ENCODE data around the gene CRLF3. TPM values are rescaled to one million over a fixed set of nuclear protein-coding genes. Genes with fewer than 3 reads are reported as not detected.
"Not testable (repeated sequence)": the region's sequence is repeated elsewhere in the genome, so short reads cannot be mapped to it uniquely, and the experiment has no call there.

Gene CRLF3
- polyA plus RNA-seq, 1 experiment, result 5.5 TPM

DNA sequence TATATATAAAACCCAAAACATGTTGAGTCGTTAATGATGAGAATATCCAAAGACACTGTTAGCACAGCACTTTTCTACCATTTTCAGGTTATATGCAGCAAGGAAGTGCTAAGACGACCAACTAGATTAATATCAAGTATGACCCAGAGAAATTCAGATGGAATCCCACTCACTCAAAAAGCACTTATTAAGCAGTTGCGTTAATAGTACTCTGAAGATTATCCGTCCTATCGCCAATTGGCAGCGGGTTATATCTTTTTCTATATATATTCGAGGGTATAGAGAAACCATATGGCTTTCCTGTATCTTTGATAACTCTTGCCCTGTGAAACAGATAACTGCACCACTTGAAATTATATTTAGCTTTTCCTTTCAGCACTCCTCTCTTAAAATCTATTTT lies 1.1 kb downstream of the CRLF3 start:
- TF ChIP-seq, protein P1, sequence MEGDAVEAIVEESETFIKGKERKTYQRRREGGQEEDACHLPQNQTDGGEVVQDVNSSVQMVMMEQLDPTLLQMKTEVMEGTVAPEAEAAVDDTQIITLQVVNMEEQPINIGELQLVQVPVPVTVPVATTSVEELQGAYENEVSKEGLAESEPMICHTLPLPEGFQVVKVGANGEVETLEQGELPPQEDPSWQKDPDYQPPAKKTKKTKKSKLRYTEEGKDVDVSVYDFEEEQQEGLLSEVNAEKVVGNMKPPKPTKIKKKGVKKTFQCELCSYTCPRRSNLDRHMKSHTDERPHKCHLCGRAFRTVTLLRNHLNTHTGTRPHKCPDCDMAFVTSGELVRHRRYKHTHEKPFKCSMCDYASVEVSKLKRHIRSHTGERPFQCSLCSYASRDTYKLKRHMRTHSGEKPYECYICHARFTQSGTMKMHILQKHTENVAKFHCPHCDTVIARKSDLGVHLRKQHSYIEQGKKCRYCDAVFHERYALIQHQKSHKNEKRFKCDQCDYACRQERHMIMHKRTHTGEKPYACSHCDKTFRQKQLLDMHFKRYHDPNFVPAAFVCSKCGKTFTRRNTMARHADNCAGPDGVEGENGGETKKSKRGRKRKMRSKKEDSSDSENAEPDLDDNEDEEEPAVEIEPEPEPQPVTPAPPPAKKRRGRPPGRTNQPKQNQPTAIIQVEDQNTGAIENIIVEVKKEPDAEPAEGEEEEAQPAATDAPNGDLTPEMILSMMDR (IDR thresholded peaks at IDR 0.05; ENCODE audit: insufficient read depth, low read depth, low read length), result no peak
- ChIA-PET CTCF (interaction anchor here (0.6 to 0.7 kb wide), 2 partner anchors 13 to 137 kb away, joined by 3 to 4 read pairs; no protein-coding TSS in a partner anchor), POLR2A (interaction anchor here (0.6 kb wide), 1 partner anchor 35 kb away, joined by 11 read pairs; no protein-coding TSS in a partner anchor)

DNA sequence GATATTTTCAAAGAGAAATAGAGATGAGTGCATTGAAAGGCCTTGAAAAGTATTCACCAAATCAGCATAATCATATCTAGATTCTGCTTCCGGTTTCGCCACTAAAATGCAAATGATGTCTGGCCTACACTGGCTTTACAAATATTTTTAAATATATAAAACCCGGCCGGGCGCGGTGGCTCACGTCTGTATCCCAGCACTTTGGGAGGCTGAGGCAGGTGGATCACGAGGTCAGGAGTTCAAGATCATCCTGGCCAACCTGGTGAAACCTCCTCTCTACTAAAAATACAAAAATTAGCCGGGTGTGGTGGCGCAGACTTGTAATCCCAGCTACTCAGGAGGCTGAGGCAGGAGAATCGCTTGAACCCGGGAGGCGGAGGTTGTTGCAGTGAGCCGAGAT lies 1.6 kb downstream of the CRLF3 start:
- CTCF ChIA-PET, result interaction anchor here (0.7 kb wide), 1 partner anchor 11 kb away, joined by 3 read pairs; no protein-coding TSS in a partner anchor

More for the DNA sequence above, 1.1 kb downstream of the CRLF3 start:
- H3K27me3 ChIP-seq (ENCODE audit: control insufficient read depth, insufficient read depth, low read length), result no peaks in the 10 kb centered on the region
- peak overlapping the region; percentile 60 for H3K4me3 ChIP-seq (ENCODE audit: low read depth, low read length)
- no peaks in the 10 kb centered on the region for H3K36me3 ChIP-seq (ENCODE audit: control insufficient read depth, insufficient read depth, low read length)
- DNase-seq (ENCODE audit: low read depth), result no peak

DNA sequence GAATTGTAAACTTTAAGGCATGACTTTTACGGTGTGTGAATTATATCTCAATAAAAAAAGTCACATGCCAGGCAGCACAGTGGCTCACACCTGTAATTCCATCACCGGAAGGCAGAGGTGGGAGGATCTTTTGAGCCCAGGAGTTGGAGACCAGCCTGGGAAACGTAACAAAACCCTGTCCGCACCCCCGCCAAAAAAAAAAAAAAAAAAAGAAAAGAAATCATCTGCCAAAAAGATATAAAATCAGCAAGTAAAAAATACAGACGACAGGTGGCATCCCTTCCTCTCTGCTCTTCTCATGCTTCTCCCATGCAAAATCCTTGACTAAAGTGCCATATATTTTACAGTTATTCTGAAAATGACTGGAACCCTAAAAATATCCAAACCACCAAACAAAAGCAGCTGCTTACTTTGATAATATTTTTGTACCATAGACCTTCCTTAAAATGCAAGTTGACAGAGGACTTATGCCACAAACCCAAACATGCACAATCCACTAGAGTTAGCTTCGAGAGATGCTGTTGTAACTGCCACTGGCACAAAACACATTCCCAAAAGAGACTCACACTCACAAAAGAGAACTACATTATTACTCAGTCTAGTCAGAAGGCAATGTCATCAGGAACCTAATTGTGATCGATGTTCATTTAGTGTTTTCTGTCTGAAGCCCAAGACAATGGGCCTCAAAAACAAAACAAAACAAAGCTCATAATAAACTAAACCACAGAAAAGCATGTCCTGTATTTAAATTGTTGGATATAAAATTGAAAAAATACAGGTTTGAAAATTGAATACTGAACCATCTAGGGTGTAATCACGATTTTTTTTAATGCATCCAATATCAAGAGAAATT lies 2.4 kb downstream of the CRLF3 start:
- no peaks in the 10 kb centered on the region for H3K27me3 ChIP-seq (ENCODE audit: control insufficient read depth, insufficient read depth, low read length)
- H3K4me3 ChIP-seq (ENCODE audit: low read depth, low read length), result no peak overlapping the region
- POLR2A ChIA-PET, result no interaction called here
- CTCF ChIA-PET, result interaction anchor here (0.7 kb wide), 1 partner anchor 10 kb away, joined by 3 read pairs; no protein-coding TSS in a partner anchor
- H3K36me3 ChIP-seq (ENCODE audit: control insufficient read depth, insufficient read depth, low read length), result no peaks in the 10 kb centered on the region
- no peak for DNase-seq (ENCODE audit: low read depth)
- TF ChIP-seq, protein P1 (IDR thresholded peaks at IDR 0.05; ENCODE audit: insufficient read depth, low read depth, low read length), result no peak

More for the DNA sequence above, 1.6 kb downstream of the CRLF3 start:
- POLR2A ChIA-PET; H3K36me3 ChIP-seq (ENCODE audit: control insufficient read depth, insufficient read depth, low read length); H3K27me3 ChIP-seq (ENCODE audit: control insufficient read depth, insufficient read depth, low read length); DNase-seq (ENCODE audit: low read depth); H3K4me3 ChIP-seq (ENCODE audit: low read depth, low read length): not testable (repeated sequence)

DNA sequence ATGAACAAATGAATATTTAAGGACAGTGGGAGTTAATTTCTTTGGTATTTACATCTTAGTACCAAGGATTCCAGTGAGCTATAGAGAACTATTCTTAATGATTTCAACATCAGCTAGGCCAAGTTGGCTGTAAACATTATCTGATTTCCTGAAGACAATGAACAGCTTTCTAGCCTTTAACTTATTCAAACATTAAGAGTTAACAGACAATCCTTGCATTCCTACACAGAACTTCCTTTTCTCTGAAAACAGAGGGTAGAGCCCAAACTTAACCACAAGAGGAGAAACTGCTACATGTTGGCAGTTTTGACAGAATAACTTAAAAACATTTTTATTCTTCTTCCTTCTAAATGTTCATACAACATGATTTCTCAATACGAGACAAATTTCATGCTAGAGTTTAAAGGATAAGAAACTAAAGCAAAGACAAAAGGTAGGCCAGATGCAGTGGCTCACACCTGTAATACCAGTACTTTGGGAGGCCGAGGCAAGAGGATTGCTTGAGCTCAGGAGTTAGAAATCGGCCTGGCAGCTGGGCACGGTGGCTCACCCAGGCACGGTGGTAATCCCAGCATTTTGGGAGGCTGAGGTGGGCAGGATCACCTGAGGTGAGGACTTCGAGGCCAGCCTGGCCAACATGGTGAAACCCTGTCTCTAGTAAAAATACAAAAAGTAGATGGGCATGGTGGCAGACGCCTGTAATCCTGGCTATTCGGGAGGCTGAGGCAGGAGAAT lies 4.4 kb downstream of the CRLF3 start:
- Histone ChIP-seq H3K27me3 (ENCODE audit: control insufficient read depth, insufficient read depth, low read length) (no peaks in the 10 kb centered on the region), H3K36me3 (ENCODE audit: control insufficient read depth, insufficient read depth, low read length) (no peaks in the 10 kb centered on the region), H3K4me3 (ENCODE audit: low read depth, low read length) (no peak overlapping the region)
- no peak for DNase-seq (ENCODE audit: low read depth)
- TF ChIP-seq, protein P1 (IDR thresholded peaks at IDR 0.05; ENCODE audit: insufficient read depth, low read depth, low read length), result no peak
- ChIA-PET POLR2A (interaction anchor here (0.6 kb wide), 1 partner anchor 75 kb away, joined by 15 read pairs; no protein-coding TSS in a partner anchor), CTCF (no interaction called here)

DNA sequence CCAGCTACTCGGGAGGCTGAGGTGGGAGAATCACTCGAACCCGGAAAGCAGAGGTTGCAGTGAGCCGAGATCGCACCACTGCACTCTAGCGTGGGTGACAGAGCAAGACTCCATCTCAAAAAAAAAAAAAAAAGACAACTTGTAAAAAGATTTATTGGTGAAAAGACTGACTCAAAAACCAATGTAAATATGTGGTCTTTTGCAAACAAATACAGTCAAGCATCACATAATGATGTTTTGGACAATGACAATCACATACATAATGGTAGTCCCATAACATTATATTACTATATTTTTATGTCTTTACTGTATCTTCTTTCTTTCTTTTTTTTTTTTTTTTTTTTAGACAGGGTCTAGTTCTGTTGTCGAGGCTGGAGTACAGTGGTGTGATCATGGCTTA lies 8.3 kb downstream of the CRLF3 start:
- CTCF ChIA-PET, result no interaction called here
- no peak for DNase-seq (ENCODE audit: low read depth)
- POLR2A ChIA-PET, result no interaction called here
- Histone ChIP-seq H3K27me3 (ENCODE audit: control insufficient read depth, insufficient read depth, low read length) (no peaks in the 10 kb centered on the region), H3K36me3 (ENCODE audit: control insufficient read depth, insufficient read depth, low read length) (no peaks in the 10 kb centered on the region), H3K4me3 (ENCODE audit: low read depth, low read length) (no peak overlapping the region)
- TF ChIP-seq, protein P1 (IDR thresholded peaks at IDR 0.05; ENCODE audit: insufficient read depth, low read depth, low read length), result no peak

DNA sequence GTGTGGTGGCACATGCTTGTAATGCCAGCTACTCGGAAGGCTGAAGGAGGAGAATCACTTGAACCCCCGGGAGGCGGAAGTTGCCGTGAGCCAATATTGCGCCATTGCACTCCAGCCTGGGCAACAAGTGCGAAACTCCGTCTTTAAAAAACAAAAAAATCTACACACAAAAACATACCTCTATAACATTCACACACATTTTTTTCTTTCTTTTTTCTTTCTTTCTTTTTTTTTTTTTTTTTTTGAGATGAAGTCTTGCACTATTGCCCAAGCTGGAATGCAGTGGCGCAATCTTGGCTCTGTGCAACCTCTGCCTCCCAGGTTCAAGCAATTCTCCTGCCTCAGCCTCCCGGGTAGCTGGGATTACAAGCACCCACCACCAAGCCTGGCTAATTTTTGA lies 9.6 kb downstream of the CRLF3 start:
- H3K4me3 ChIP-seq (ENCODE audit: low read depth, low read length); H3K36me3 ChIP-seq (ENCODE audit: control insufficient read depth, insufficient read depth, low read length); H3K27me3 ChIP-seq (ENCODE audit: control insufficient read depth, insufficient read depth, low read length); POLR2A ChIA-PET; DNase-seq (ENCODE audit: low read depth): not testable (repeated sequence)
- CTCF ChIA-PET, result interaction anchor here (0.6 kb wide), 2 partner anchors 10 to 475 kb away, joined by 3 read pairs; no protein-coding TSS in a partner anchor

DNA sequence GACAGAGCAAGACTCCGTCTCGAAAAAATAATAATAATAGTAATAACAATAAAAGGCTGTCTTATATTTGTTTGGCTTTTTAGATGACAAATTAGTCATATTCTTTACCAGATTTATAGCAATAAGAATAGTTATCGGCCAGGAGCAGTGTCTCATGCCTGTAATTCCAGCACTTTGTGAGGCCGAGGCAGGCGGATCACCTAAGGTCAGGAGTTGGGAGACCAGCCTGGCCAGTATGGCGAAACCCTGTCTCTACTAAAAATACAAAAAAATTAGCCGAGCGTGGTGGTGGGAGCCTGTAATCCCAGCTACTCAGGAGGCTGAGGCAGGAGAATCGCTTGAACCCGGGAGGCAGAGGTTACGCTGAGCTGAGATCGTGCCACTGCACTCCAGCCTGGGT lies 10.3 kb downstream of the CRLF3 start:
- POLR2A ChIA-PET; DNase-seq (ENCODE audit: low read depth); H3K27me3 ChIP-seq (ENCODE audit: control insufficient read depth, insufficient read depth, low read length); H3K36me3 ChIP-seq (ENCODE audit: control insufficient read depth, insufficient read depth, low read length); H3K4me3 ChIP-seq (ENCODE audit: low read depth, low read length): not testable (repeated sequence)
- CTCF ChIA-PET, result interaction anchor here (0.6 kb wide), 2 partner anchors 474 to 575 kb away, joined by 3 to 4 read pairs; no protein-coding TSS in a partner anchor
